Measurements from ENCODE around the gene PLEKHA4.

DNA sequence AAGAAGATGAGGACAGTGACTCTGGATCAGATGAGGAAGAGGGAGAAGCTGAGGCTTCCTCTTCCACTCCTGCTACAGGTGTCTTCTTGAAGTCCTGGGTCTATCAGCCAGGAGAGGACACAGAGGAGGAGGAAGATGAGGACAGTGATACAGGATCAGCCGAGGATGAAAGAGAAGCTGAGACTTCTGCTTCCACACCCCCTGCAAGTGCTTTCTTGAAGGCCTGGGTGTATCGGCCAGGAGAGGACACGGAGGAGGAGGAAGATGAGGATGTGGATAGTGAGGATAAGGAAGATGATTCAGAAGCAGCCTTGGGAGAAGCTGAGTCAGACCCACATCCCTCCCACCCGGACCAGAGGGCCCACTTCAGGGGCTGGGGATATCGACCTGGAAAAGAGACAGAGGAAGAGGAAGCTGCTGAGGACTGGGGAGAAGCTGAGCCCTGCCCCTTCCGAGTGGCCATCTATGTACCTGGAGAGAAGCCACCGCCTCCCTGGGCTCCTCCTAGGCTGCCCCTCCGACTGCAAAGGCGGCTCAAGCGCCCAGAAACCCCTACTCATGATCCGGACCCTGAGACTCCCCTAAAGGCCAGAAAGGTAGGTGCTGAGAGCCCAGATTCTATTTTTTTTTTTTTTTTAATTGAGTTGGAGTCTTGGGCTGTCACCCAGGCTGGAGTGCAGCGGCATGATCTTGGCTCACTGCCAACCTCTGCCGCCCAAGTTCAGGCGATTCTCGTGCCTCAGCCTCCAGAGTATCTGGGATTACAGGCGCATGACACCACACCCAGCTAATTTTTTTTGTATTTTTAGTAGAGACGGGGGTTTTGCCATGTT is 6.1 kb upstream of the PLEKHA4 start:
- TF ChIP-seq, protein P1, sequence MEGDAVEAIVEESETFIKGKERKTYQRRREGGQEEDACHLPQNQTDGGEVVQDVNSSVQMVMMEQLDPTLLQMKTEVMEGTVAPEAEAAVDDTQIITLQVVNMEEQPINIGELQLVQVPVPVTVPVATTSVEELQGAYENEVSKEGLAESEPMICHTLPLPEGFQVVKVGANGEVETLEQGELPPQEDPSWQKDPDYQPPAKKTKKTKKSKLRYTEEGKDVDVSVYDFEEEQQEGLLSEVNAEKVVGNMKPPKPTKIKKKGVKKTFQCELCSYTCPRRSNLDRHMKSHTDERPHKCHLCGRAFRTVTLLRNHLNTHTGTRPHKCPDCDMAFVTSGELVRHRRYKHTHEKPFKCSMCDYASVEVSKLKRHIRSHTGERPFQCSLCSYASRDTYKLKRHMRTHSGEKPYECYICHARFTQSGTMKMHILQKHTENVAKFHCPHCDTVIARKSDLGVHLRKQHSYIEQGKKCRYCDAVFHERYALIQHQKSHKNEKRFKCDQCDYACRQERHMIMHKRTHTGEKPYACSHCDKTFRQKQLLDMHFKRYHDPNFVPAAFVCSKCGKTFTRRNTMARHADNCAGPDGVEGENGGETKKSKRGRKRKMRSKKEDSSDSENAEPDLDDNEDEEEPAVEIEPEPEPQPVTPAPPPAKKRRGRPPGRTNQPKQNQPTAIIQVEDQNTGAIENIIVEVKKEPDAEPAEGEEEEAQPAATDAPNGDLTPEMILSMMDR (conservative IDR thresholded peaks at IDR 0.05; ENCODE audit: low read length) = no peak
- no peak for TF ChIP-seq EZH2phosphoT487 (IDR thresholded peaks at IDR 0.05; ENCODE audit: borderline replicate concordance, low read depth, low read length)

Data from OCI-LY7 (cell line).